ENCODE measurements around the gene SMC6. TPM values are rescaled to one million over a fixed set of nuclear protein-coding genes. Genes with fewer than 3 reads are reported as not detected.

The SMC6 gene
- polyA plus RNA-seq, 3 donors: 3.8 to 6.1 (median 5.1) TPM

DNA sequence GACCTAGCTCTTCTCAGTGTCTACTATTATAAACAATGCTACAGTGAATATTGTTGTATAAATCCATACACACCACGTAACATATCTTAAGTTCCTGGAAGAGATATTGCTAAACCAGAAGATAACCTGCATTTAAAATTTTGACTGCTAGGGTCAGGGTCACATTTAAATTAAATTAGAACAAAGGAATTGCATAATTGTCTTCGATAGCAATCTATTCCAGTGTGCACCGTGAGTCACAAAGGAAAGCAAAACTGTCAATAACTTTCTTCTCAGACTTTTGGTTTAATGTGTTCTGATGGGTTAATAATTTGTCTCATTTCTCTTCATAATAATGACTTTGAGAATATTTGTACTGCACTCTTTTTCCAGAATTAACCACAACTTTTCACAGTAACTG is 4.5 kb upstream of the SMC6 start:
- H2AFZ ChIP-seq (ENCODE audit: insufficient read depth, low read depth, low read length, poor library complexity, severe bottlenecking): peak overlapping the region; percentile 23
- DNase-seq: no peak
- intact Hi-C loops (cut with micrococcal nuclease): no loop called here
- H3K9ac ChIP-seq (ENCODE audit: insufficient read depth, low read length, poor library complexity, severe bottlenecking): no peak overlapping the region
- H3K4me2 ChIP-seq (replicated peaks; ENCODE audit: extremely low read depth, low read length, poor library complexity, severe bottlenecking): peak overlapping the region; percentile 23
- H3K4me1 Mint-ChIP-seq: peaks cover 42% of the 10 kb centered on the region
- H3K27ac Mint-ChIP-seq: peak overlapping the region in 1 of 7 donors; percentile 6
- H3K36me3 Mint-ChIP-seq: peaks cover 1 to 4% of the 10 kb centered on the region in 2 donors
- H3K4me3 Mint-ChIP-seq: no peak overlapping the region
- H3K79me2 ChIP-seq (ENCODE audit: insufficient read depth, low read length): peaks cover 86% of the 10 kb centered on the region
- no peaks in the 10 kb centered on the region for H3K9me3 Mint-ChIP-seq
- no peaks in the 10 kb centered on the region for H3K27me3 ChIP-seq (ENCODE audit: control insufficient read depth in 2 of 2, insufficient read depth in 2 of 2, low read length in 2 of 2)
- no peak overlapping the region for H3K4me3 ChIP-seq (replicated peaks in 1 of 3; ENCODE audit: low read depth in 2 of 3, low read length in 3 of 3)
- H3K36me3 ChIP-seq (replicated peaks in 1 of 2; ENCODE audit: control insufficient read depth in 1 of 2, insufficient read depth in 2 of 2, low read length in 2 of 2): no peaks in the 10 kb centered on the region
- no peaks in the 10 kb centered on the region for H4K20me1 ChIP-seq (ENCODE audit: insufficient read depth, low read length)
- H3K9me3 ChIP-seq (replicated peaks in 1 of 2; ENCODE audit: control insufficient read depth in 1 of 2, insufficient read depth in 1 of 2, low read length in 2 of 2): no peaks in the 10 kb centered on the region
- H3K27ac ChIP-seq (ENCODE audit: low read depth in 1 of 2, low read length in 2 of 2): peak overlapping the region in 1 of 2 donors; percentile 57
- no CpG with 5 or more reads among the region's 3 CpGs for WGBS (ENCODE audit: insufficient coverage)
- TF ChIP-seq, protein P1, sequence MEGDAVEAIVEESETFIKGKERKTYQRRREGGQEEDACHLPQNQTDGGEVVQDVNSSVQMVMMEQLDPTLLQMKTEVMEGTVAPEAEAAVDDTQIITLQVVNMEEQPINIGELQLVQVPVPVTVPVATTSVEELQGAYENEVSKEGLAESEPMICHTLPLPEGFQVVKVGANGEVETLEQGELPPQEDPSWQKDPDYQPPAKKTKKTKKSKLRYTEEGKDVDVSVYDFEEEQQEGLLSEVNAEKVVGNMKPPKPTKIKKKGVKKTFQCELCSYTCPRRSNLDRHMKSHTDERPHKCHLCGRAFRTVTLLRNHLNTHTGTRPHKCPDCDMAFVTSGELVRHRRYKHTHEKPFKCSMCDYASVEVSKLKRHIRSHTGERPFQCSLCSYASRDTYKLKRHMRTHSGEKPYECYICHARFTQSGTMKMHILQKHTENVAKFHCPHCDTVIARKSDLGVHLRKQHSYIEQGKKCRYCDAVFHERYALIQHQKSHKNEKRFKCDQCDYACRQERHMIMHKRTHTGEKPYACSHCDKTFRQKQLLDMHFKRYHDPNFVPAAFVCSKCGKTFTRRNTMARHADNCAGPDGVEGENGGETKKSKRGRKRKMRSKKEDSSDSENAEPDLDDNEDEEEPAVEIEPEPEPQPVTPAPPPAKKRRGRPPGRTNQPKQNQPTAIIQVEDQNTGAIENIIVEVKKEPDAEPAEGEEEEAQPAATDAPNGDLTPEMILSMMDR (IDR thresholded peaks at IDR 0.05): no peak
- H3K4me1 ChIP-seq (ENCODE audit: control insufficient read depth in 1 of 2, insufficient read depth in 2 of 2, low read length in 2 of 2): peaks cover 26 to 36% of the 10 kb centered on the region in 2 donors
- no peaks in the 10 kb centered on the region for H3K27me3 Mint-ChIP-seq (ENCODE audit: low read depth in 3 of 3)

DNA sequence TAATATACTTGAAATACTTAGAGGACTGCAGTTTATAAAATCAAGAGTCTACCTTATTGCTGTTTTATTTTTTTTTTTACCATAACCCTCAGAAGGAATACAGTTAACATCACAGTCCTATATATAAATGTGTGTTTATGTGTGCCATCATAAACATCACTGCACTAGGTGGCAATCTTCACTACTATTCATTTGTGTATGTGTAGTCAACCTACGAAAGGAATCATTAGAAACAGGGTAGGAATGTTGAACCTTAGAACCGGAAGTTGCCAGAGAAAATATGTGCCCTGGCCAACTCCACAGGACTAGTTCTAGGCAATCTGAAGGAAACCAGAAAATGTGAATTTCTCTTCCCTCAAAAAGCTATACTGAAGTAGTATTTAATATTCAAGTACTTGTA is 3.7 kb upstream of the SMC6 start:
- peak overlapping the region in 1 of 2 donors; percentile 57 for H3K27ac ChIP-seq (ENCODE audit: low read depth in 1 of 2, low read length in 2 of 2)
- H3K79me2 ChIP-seq (ENCODE audit: insufficient read depth, low read length): peaks cover 88% of the 10 kb centered on the region
- no peak overlapping the region for H3K4me3 ChIP-seq (replicated peaks in 1 of 3; ENCODE audit: low read depth in 2 of 3, low read length in 3 of 3)
- H3K4me1 ChIP-seq (ENCODE audit: control insufficient read depth in 1 of 2, insufficient read depth in 2 of 2, low read length in 2 of 2): peaks cover 29 to 36% of the 10 kb centered on the region in 2 donors
- no peaks in the 10 kb centered on the region for H3K36me3 ChIP-seq (replicated peaks in 1 of 2; ENCODE audit: control insufficient read depth in 1 of 2, insufficient read depth in 2 of 2, low read length in 2 of 2)
- no peaks in the 10 kb centered on the region for H3K9me3 ChIP-seq (replicated peaks in 1 of 2; ENCODE audit: control insufficient read depth in 1 of 2, insufficient read depth in 1 of 2, low read length in 2 of 2)
- H3K27ac Mint-ChIP-seq: no peak overlapping the region
- DNase-seq: no peak
- no peak overlapping the region for H3K4me2 ChIP-seq (replicated peaks; ENCODE audit: extremely low read depth, low read length, poor library complexity, severe bottlenecking)
- H3K36me3 Mint-ChIP-seq: peaks cover 0 to 4% of the 10 kb centered on the region in 2 donors
- H3K9me3 Mint-ChIP-seq: no peaks in the 10 kb centered on the region
- intact Hi-C loops (cut with micrococcal nuclease): no loop called here
- WGBS (ENCODE audit: insufficient coverage): no CpG with 5 or more reads among the region's 2 CpGs
- H3K27me3 ChIP-seq (ENCODE audit: control insufficient read depth in 2 of 2, insufficient read depth in 2 of 2, low read length in 2 of 2): no peaks in the 10 kb centered on the region
- peaks cover 45% of the 10 kb centered on the region for H3K4me1 Mint-ChIP-seq
- H3K4me3 Mint-ChIP-seq: no peak overlapping the region
- H4K20me1 ChIP-seq (ENCODE audit: insufficient read depth, low read length): no peaks in the 10 kb centered on the region
- no peaks in the 10 kb centered on the region for H3K27me3 Mint-ChIP-seq (ENCODE audit: low read depth in 3 of 3)
- TF ChIP-seq, protein P1 (IDR thresholded peaks at IDR 0.05): no peak
- H3K9ac ChIP-seq (ENCODE audit: insufficient read depth, low read length, poor library complexity, severe bottlenecking): no peak overlapping the region
- no peak overlapping the region for H2AFZ ChIP-seq (ENCODE audit: insufficient read depth, low read depth, low read length, poor library complexity, severe bottlenecking)

Measured in CD14-positive monocyte (primary cell).